ENCODE measurements around the gene DNAJC3. TPM values are rescaled to one million over a fixed set of nuclear protein-coding genes. Genes with fewer than 3 reads are reported as not detected.
A peak's percentile ranks its signal among the peaks of the same experiment; 100 is the strongest.
"Not testable (repeated sequence)": the region's sequence is repeated elsewhere in the genome, so short reads cannot be mapped to it uniquely, and the experiment has no call there.

Gene DNAJC3
- total and polyA plus RNA-seq, 2 experiments from 2014 or later, result 19.5 to 27.5 TPM

DNA sequence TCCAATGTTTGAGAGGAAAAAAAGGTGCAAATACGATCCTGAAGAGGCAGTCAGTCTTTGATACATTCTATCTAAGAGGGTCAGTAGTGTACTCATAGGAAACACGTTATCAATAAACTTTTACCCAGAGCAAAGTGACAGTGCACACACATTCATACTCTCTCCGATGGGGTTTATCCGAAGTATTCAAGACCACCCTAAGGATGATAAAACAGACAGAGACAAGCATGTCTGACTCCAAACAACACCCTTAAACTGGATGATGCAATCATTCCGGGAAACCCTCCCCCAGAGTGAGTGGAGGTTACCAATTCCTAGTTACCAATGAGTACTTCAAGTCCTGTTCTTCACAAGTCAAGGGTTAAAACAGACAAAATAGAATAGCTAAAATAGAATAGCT, 79.1 kb downstream of the DNAJC3 start:
- TF ChIP-seq, protein P1, sequence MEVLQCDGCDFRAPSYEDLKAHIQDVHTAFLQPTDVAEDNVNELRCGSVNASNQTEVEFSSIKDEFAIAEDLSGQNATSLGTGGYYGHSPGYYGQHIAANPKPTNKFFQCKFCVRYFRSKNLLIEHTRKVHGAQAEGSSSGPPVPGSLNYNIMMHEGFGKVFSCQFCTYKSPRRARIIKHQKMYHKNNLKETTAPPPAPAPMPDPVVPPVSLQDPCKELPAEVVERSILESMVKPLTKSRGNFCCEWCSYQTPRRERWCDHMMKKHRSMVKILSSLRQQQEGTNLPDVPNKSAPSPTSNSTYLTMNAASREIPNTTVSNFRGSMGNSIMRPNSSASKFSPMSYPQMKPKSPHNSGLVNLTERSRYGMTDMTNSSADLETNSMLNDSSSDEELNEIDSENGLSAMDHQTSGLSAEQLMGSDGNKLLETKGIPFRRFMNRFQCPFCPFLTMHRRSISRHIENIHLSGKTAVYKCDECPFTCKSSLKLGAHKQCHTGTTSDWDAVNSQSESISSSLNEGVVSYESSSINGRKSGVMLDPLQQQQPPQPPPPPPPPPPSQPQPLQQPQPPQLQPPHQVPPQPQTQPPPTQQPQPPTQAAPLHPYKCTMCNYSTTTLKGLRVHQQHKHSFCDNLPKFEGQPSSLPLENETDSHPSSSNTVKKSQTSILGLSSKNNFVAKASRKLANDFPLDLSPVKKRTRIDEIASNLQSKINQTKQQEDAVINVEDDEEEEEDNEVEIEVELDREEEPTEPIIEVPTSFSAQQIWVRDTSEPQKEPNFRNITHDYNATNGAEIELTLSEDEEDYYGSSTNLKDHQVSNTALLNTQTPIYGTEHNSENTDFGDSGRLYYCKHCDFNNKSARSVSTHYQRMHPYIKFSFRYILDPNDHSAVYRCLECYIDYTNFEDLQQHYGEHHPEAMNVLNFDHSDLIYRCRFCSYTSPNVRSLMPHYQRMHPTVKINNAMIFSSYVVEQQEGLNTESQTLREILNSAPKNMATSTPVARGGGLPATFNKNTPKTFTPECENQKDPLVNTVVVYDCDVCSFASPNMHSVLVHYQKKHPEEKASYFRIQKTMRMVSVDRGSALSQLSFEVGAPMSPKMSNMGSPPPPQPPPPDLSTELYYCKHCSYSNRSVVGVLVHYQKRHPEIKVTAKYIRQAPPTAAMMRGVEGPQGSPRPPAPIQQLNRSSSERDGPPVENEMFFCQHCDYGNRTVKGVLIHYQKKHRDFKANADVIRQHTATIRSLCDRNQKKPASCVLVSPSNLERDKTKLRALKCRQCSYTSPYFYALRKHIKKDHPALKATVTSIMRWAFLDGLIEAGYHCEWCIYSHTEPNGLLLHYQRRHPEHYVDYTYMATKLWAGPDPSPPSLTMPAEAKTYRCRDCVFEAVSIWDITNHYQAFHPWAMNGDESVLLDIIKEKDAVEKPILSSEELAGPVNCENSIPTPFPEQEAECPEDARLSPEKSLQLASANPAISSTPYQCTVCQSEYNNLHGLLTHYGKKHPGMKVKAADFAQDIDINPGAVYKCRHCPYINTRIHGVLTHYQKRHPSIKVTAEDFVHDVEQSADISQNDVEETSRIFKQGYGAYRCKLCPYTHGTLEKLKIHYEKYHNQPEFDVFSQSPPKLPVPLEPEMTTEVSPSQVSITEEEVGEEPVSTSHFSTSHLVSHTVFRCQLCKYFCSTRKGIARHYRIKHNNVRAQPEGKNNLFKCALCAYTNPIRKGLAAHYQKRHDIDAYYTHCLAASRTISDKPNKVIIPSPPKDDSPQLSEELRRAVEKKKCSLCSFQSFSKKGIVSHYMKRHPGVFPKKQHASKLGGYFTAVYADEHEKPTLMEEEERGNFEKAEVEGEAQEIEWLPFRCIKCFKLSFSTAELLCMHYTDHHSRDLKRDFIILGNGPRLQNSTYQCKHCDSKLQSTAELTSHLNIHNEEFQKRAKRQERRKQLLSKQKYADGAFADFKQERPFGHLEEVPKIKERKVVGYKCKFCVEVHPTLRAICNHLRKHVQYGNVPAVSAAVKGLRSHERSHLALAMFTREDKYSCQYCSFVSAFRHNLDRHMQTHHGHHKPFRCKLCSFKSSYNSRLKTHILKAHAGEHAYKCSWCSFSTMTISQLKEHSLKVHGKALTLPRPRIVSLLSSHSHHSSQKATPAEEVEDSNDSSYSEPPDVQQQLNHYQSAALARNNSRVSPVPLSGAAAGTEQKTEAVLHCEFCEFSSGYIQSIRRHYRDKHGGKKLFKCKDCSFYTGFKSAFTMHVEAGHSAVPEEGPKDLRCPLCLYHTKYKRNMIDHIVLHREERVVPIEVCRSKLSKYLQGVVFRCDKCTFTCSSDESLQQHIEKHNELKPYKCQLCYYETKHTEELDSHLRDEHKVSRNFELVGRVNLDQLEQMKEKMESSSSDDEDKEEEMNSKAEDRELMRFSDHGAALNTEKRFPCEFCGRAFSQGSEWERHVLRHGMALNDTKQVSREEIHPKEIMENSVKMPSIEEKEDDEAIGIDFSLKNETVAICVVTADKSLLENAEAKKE (CRISPR knock-in tag; IDR thresholded peaks at IDR 0.05), result no peak
- TF ChIP-seq NANOG (IDR thresholded peaks at IDR 0.05; ENCODE audit: borderline replicate concordance) (no peak), EZH2 (IDR thresholded peaks at IDR 0.05; ENCODE audit: low read depth, unreplicated experiment) (no peak), POLR2AphosphoS5 (IDR thresholded peaks at IDR 0.05; ENCODE audit: low read depth) (no peak), CREB1 (CRISPR knock-in tag; IDR thresholded peaks at IDR 0.05; ENCODE audit: low read depth) (no peak), CTCF (conservative IDR thresholded peaks at IDR 0.05; ENCODE audit: low read depth in 2 of 2) (no peak), ZNF114 (CRISPR knock-in tag; IDR thresholded peaks at IDR 0.05) (no peak), STAT1 (IDR thresholded peaks at IDR 0.05; ENCODE audit: unreplicated experiment) (no peak), ETS1 (IDR thresholded peaks at IDR 0.05) (no peak), EZH2phosphoT487 (IDR thresholded peaks at IDR 0.05; ENCODE audit: unreplicated experiment) (no peak), ZNF331 (CRISPR knock-in tag; IDR thresholded peaks at IDR 0.05; ENCODE audit: low read depth) (no peak)
- Mint-ChIP-seq H3K27me3 (ENCODE audit: insufficient read depth, low read depth, poor library complexity) (peaks cover 3% of the 10 kb centered on the region), H3K9me3 (no peaks in the 10 kb centered on the region), H3K4me3 (no peak overlapping the region), H3K4me1 (peaks cover 9% of the 10 kb centered on the region), H3K27ac (peak overlapping the region; percentile 97), H3K36me3 (ENCODE audit: low read depth) (peaks cover 4% of the 10 kb centered on the region; the same call in 2 of the 3 replicates)
- Histone ChIP-seq H3K79me2 (replicated peaks; ENCODE audit: insufficient read depth) (no peaks in the 10 kb centered on the region), H3K4me3 (no peak overlapping the region), H3K27ac (ENCODE audit: low read depth) (peak overlapping the region; percentile 83; the same call in 1 of the 2 replicates), H3K27me3 (ENCODE audit: insufficient read depth) (no peaks in the 10 kb centered on the region), H3K4me1 (ENCODE audit: insufficient read depth) (peaks cover 5% of the 10 kb centered on the region; the same call in 1 of the 2 replicates), H3K9me2 (ENCODE audit: insufficient read depth) (no peaks in the 10 kb centered on the region), H4K20me1 (replicated peaks; ENCODE audit: insufficient read depth) (no peaks in the 10 kb centered on the region), H3K36me3 (ENCODE audit: insufficient read depth) (no peaks in the 10 kb centered on the region), H2AFZ (peak overlapping the region; percentile 23; the same call in 1 of the 2 replicates), H3F3A (replicated peaks; ENCODE audit: low read depth) (no peaks in the 10 kb centered on the region), H3K4me2 (0 out of 2 replicates have a peak overlapping the region, but pooled peaks have one; percentile 11)
- no peak for DNase-seq (ENCODE audit: low spot score)
- no peak; the same call in 2 of the 3 replicates for ATAC-seq

GRCh38 chr13:95762626-95763025, 85.7 kb downstream of the DNAJC3 start:
- not testable (repeated sequence) for H3K36me3 ChIP-seq (ENCODE audit: insufficient read depth); H3K36me3 Mint-ChIP-seq (ENCODE audit: low read depth); H4K20me1 ChIP-seq (replicated peaks; ENCODE audit: insufficient read depth); H3K27me3 ChIP-seq (ENCODE audit: insufficient read depth); ATAC-seq; H3K9me2 ChIP-seq (ENCODE audit: insufficient read depth); H3K4me3 ChIP-seq; H3K27ac ChIP-seq (ENCODE audit: low read depth); H2AFZ ChIP-seq; H3K4me1 ChIP-seq (ENCODE audit: insufficient read depth); DNase-seq (ENCODE audit: low spot score); H3F3A ChIP-seq (replicated peaks; ENCODE audit: low read depth); H3K9me3 Mint-ChIP-seq; H3K79me2 ChIP-seq (replicated peaks; ENCODE audit: insufficient read depth); H3K4me2 ChIP-seq; H3K4me1 Mint-ChIP-seq; H3K4me3 Mint-ChIP-seq; H3K27me3 Mint-ChIP-seq (ENCODE audit: insufficient read depth, low read depth, poor library complexity)
- 0 out of 2 replicates have a peak overlapping the region, but pooled peaks have one; percentile 27 for H3K27ac Mint-ChIP-seq

Data from GM23338 (cell line).